SKM-1 treated with dmso at 0.1 percent for 144 hours (cell line): Measurements from ENCODE around the gene TBX19.
"Not testable (repeated sequence)": the region's sequence is repeated elsewhere in the genome, so short reads cannot be mapped to it uniquely, and the experiment has no call there.

ENCODE experiments used
- DNase-seq: peaks from one replicate; lab custom pipeline; 2025; ENCODE audit not compliant: unreplicated experiment; lab: John Stamatoyannopoulos, UW

The TBX19 gene

GRCh38 chr1:168354335-168355269 is 73.9 kb downstream of the TBX19 start:
- DNase-seq, result not testable (repeated sequence)

- no peak for DNase-seq
These were observed 79.7 kb downstream of the TBX19 start for GRCh38 chr1:168360151-168361021.

GRCh38 chr1:168361252-168361651 is 80.6 kb downstream of the TBX19 start:
- no peak for DNase-seq

GRCh38 chr1:168362991-168363390 is 82.3 kb downstream of the TBX19 start:
- DNase-seq, result no peak
